Activated naive CD8-positive, alpha-beta T cell treated with anti-CD3 and anti-CD28 coated beads, Interleukin-2, amount 10 ng/mL, durations not matched to agents 7 days and 5 days (primary cell): ENCODE results near the gene AKR1D1. TPM values are rescaled to one million over a fixed set of nuclear protein-coding genes. Genes with fewer than 3 reads are reported as not detected.
"Not testable (repeated sequence)": the region's sequence is repeated elsewhere in the genome, so short reads cannot be mapped to it uniquely, and the experiment has no call there.

ENCODE experiments used
- ATAC-seq: fragments of 150-1000 bp; cut with Tn5 transposase; one replicate; pipeline ENCODE4 v1.10.0; 2021; ENCODE audit warnings: low read depth, moderate library complexity
- POLR2A ChIA-PET: fragments of 350-600 bp; sonication (Branson Sonifier 250); formaldehyde crosslinking; loops from one replicate; lab custom pipeline; 2021; ENCODE audit warnings: antibody characterized with exemption; lab: Charles Lee
- DNase-seq: peaks from one replicate; pipeline ENCODE4 v3.0.0; 2021
- H3K27ac Mint-ChIP-seq: one replicate; pipeline ENCODE4 v1.8.0; 2022; ENCODE audit warnings: mild to moderate bottlenecking, mixed read lengths
- H3K27me3 Mint-ChIP-seq: one replicate; pipeline ENCODE4 v1.8.0; 2022; ENCODE audit warnings: mild to moderate bottlenecking, moderate library complexity, mixed read lengths
- H3K36me3 Mint-ChIP-seq: one replicate; pipeline ENCODE4 v1.8.0; 2021; ENCODE audit warnings: mild to moderate bottlenecking, mixed read lengths
- H3K4me1 Mint-ChIP-seq: one replicate; pipeline ENCODE4 v1.8.0; 2021; ENCODE audit warnings: mixed read lengths
- H3K4me3 Mint-ChIP-seq: one replicate; pipeline ENCODE4 v1.8.0; 2022; ENCODE audit warnings: mild to moderate bottlenecking, moderate library complexity, mixed read lengths
- H3K9me3 Mint-ChIP-seq: one replicate; pipeline ENCODE4 v1.8.0; 2021; ENCODE audit warnings: mixed read lengths
- total RNA-seq, 2 experiments: library from RNA; stranded (reverse); gene quantifications; one replicate each; pipeline ENCODE4 v1.2.3, GENCODE V29; 2021

Gene AKR1D1
- total RNA-seq, 2 experiments from 2014 or later = not detected

DNA sequence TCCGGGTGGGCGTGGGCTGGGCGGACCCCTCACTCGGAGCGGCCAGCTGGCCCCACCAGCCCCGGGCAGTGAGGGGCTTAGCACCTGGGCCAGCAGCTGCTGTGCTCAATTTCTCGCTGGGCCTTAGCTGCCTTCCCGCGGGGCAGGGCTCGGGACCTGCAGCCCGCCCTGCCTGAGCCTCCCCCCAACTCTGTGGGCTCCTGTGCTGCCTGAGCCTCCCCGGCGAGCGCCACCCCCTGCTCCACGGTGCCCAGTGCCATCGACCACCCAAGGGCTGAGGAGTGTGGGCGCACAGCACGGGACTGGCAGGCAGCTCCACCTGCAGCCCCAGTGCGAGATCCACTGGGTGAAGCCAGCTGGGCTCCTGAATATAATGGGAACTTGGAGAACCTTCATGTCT, 70.0 kb downstream of the AKR1D1 start:
- POLR2A ChIA-PET, DNase-seq, ATAC-seq, H3K4me1 Mint-ChIP-seq, H3K4me3 Mint-ChIP-seq, H3K27me3 Mint-ChIP-seq, H3K36me3 Mint-ChIP-seq, H3K27ac Mint-ChIP-seq, H3K9me3 Mint-ChIP-seq: not testable (repeated sequence)

DNA sequence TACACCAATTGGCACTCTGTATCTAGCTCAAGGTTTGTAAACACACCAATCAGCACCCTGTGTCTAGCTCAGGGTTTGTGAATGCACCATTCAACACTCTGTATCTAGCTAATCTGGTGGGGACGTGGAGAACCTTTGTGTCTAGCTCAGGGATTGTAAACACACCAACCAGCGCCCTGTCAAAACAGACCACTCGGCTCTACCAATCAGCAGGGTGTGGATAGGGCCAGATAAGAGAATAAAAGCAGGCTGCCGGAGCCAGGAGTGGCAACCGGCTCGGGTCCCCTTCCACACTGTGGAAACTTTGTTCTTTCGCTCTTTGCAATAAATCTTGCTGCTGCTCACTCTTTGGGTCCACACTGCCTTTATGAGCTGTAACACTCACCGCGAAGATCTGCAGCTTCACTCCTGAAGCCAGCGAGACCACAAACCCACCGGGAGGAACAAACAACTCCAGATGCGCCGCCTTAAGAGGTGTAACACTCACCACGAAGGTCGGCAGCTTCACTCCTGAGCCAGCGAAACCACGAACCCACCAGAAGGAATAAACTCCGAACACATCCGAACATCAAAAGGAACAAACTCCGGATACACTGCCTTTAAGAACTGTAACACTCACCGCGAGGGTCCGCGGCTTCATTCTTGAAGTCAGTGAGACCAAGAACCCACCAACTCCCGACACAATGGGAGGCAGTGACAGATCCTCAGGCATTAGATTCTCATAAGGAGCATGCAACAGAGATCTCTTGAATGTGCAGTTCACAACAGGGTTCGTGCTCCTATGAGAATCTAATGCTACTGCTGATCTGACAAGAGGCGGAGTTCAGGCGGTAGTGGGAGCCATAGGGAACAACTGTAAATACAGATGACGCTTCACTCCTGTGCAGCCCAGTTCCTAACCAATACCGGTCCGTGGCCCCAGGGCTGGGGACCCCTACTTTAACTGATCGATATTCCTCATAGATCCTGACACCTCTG, 70.8 kb downstream of the AKR1D1 start:
- POLR2A ChIA-PET, H3K27me3 Mint-ChIP-seq, H3K4me1 Mint-ChIP-seq, DNase-seq, ATAC-seq, H3K9me3 Mint-ChIP-seq, H3K36me3 Mint-ChIP-seq: not testable (repeated sequence)
- Mint-ChIP-seq H3K27ac (peak overlapping the region; percentile 60), H3K4me3 (peak overlapping the region; percentile 78)

DNA sequence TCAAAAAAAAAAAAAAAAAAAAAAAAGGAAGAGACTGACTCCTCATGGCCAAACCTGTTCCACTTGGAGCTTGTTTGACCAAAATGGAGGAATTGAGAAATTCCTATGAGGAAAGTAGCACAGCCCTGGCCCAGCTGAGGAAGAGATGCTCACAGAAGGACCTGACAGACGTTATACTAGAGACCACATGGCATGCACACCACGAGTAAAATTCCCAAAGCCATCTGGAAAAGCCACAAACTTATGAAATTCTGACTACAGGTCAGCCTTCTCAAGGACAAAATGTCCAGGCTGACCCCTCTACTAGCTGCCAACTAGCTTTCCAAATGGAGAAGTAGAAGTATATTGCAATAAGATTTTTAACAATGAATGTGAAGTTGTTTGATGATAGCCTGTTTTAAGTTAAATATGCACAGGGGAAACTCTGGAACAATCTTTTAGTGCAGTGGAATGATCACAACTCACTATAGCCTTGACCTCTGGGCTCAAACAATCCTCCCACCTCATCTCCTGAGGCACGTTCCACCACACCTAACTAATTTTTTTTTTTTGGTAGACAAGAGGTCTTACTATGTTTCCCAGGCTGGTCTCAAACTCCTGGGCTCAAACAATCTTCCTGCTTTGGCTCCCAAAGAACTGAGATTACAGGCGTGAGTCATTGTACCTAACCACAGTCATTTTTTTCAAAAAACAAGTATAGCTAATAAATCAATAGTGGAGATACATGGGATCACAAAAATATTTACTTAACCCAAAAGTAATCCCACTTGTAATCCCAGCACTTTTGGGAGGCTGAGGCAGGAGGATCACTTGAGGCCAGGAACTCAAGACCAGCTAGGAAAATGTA, 75.7 kb downstream of the AKR1D1 start:
- DNase-seq (no peak), ATAC-seq (no peak)
- Mint-ChIP-seq H3K9me3 (no peaks in the 10 kb centered on the region), H3K36me3 (no peaks in the 10 kb centered on the region), H3K4me1 (peaks cover 3% of the 10 kb centered on the region), H3K4me3 (no peak overlapping the region), H3K27ac (no peak overlapping the region), H3K27me3 (peaks cover 4% of the 10 kb centered on the region)
- POLR2A ChIA-PET = no interaction called here

GRCh38 chr7:138154661-138155060, 78.4 kb downstream of the AKR1D1 start:
- DNase-seq (no peak), ATAC-seq (no peak)
- H3K36me3 Mint-ChIP-seq = no peaks in the 10 kb centered on the region
- H3K4me1 Mint-ChIP-seq = no peaks in the 10 kb centered on the region
- no peaks in the 10 kb centered on the region for H3K9me3 Mint-ChIP-seq
- H3K4me3 Mint-ChIP-seq = no peak overlapping the region
- H3K27me3 Mint-ChIP-seq = no peaks in the 10 kb centered on the region
- no peak overlapping the region for H3K27ac Mint-ChIP-seq
- POLR2A ChIA-PET = no interaction called here

GRCh38 chr7:138157702-138158101, 81.4 kb downstream of the AKR1D1 start:
- POLR2A ChIA-PET = no interaction called here
- no peaks in the 10 kb centered on the region for H3K36me3 Mint-ChIP-seq
- H3K4me1 Mint-ChIP-seq = no peaks in the 10 kb centered on the region

DNA sequence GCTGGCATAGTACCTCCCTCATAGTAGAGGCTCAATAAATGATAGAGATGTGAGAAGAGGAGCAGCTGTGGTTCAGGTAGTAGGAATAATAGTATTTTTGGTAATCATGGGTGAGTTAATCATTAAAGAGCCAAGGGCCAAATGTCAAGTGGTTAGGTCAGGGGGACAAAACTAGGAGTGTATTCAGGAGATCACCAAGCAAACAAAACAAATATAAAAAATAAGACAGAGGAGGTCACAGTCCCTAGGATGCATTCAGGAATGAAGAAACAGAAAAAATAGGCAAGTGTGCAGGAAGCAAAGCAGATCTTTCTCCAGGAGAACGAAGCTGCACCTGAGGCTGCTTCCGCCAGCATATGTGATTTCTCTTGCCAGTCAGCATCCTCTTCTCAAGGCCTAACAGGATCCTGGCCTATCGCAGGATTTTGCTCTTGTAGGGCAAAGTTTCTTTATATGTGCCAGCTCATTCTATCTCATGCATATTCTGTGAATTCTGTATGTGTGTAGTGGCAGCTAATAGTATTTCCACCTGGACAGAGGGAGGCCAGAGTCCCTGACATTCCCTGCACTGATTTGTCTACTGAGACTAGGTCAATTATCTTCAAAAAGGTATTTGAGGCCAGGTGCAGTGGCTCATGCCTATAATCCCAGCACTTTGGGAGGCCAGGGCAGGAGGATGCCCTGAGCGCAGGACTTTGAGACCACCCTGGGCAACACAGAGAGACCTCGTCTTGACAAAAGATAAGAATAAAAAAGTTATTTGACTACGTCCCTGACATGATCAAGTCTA, 82.7 kb downstream of the AKR1D1 start:
- no peak for DNase-seq
- H3K4me1 Mint-ChIP-seq = no peaks in the 10 kb centered on the region
- no peak overlapping the region for H3K4me3 Mint-ChIP-seq
- no peak for ATAC-seq
- H3K9me3 Mint-ChIP-seq = peaks cover under 1% of the 10 kb centered on the region
- H3K27ac Mint-ChIP-seq = no peak overlapping the region
- peaks cover 2% of the 10 kb centered on the region for H3K36me3 Mint-ChIP-seq
- POLR2A ChIA-PET = no interaction called here
- peaks cover 2% of the 10 kb centered on the region for H3K27me3 Mint-ChIP-seq

More at GRCh38 chr7:138157702-138158101, 81.4 kb downstream of the AKR1D1 start:
- no peak overlapping the region for H3K4me3 Mint-ChIP-seq
- DNase-seq (no peak), ATAC-seq (no peak)
- H3K27me3 Mint-ChIP-seq = no peaks in the 10 kb centered on the region
- no peak overlapping the region for H3K27ac Mint-ChIP-seq
- no peaks in the 10 kb centered on the region for H3K9me3 Mint-ChIP-seq

- peak; percentile 96 for ATAC-seq
- no peak overlapping the region for H3K27ac Mint-ChIP-seq
- POLR2A ChIA-PET = no interaction called here
- peaks cover 12% of the 10 kb centered on the region for H3K36me3 Mint-ChIP-seq
- H3K4me3 Mint-ChIP-seq = no peak overlapping the region
- H3K9me3 Mint-ChIP-seq = peaks cover 9% of the 10 kb centered on the region
- H3K27me3 Mint-ChIP-seq = peaks cover 2% of the 10 kb centered on the region
- DNase-seq = peak; percentile 39
- H3K4me1 Mint-ChIP-seq = no peaks in the 10 kb centered on the region
Observed at GRCh38 chr7:138161600-138162081, 85.4 kb downstream of the AKR1D1 start.

GRCh38 chr7:138162236-138162635, 86.0 kb downstream of the AKR1D1 start:
- Mint-ChIP-seq H3K4me3 (no peak overlapping the region), H3K27ac (no peak overlapping the region), H3K36me3 (peaks cover 12% of the 10 kb centered on the region), H3K9me3 (peaks cover 9% of the 10 kb centered on the region), H3K4me1 (no peaks in the 10 kb centered on the region), H3K27me3 (peaks cover 2% of the 10 kb centered on the region)
- ATAC-seq (no peak), DNase-seq (no peak)
- POLR2A ChIA-PET = no interaction called here

- no peaks in the 10 kb centered on the region for H3K4me1 Mint-ChIP-seq
- no peak overlapping the region for H3K27ac Mint-ChIP-seq
- peaks cover 9% of the 10 kb centered on the region for H3K9me3 Mint-ChIP-seq
- H3K4me3 Mint-ChIP-seq = no peak overlapping the region
- ATAC-seq (no peak), DNase-seq (no peak)
- peaks cover 12% of the 10 kb centered on the region for H3K36me3 Mint-ChIP-seq
- H3K27me3 Mint-ChIP-seq = peaks cover 2% of the 10 kb centered on the region
- POLR2A ChIA-PET = no interaction called here
Observed at GRCh38 chr7:138163800-138164199, 87.5 kb downstream of the AKR1D1 start.

GRCh38 chr7:138164804-138165203, 88.5 kb downstream of the AKR1D1 start:
- Mint-ChIP-seq H3K9me3 (peaks cover 9% of the 10 kb centered on the region), H3K36me3 (peaks cover 12% of the 10 kb centered on the region), H3K27ac (no peak overlapping the region), H3K27me3 (peaks cover 2% of the 10 kb centered on the region), H3K4me3 (no peak overlapping the region), H3K4me1 (peaks cover 6% of the 10 kb centered on the region)
- DNase-seq (no peak), ATAC-seq (no peak)
- POLR2A ChIA-PET = no interaction called here

DNA sequence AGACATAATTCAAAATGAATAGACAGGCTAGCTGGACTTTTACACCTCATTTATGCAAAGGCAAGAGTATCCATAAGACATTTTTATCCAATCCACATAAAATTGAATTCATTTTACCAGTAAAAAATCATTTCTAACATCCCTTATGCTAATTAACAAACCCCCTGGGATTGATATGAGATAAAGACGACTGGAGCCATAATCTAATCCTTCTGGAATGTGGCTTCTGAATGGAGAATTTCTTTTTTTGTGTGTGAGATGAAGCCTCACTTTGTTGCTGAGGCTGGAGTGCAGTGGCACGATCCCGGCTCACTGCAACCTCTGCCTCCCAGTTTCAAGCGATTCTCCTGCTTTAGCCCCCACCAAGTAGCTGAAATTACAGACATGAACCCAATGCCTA, 90.4 kb downstream of the AKR1D1 start:
- DNase-seq = no peak
- POLR2A ChIA-PET = no interaction called here
- peaks cover 19% of the 10 kb centered on the region for H3K4me1 Mint-ChIP-seq
- ATAC-seq = no peak
- no peak overlapping the region for H3K4me3 Mint-ChIP-seq
- peaks cover 2% of the 10 kb centered on the region for H3K27me3 Mint-ChIP-seq
- H3K27ac Mint-ChIP-seq = no peak overlapping the region
- peaks cover 9% of the 10 kb centered on the region for H3K9me3 Mint-ChIP-seq
- peaks cover 12% of the 10 kb centered on the region for H3K36me3 Mint-ChIP-seq

GRCh38 chr7:138167222-138167621, 91.0 kb downstream of the AKR1D1 start:
- Mint-ChIP-seq H3K27ac (no peak overlapping the region), H3K4me3 (no peak overlapping the region), H3K9me3 (peaks cover 9% of the 10 kb centered on the region), H3K27me3 (peaks cover 2% of the 10 kb centered on the region), H3K36me3 (peaks cover 12% of the 10 kb centered on the region), H3K4me1 (peaks cover 19% of the 10 kb centered on the region)
- DNase-seq (no peak), ATAC-seq (no peak)
- POLR2A ChIA-PET = no interaction called here

- Mint-ChIP-seq H3K27me3 (peaks cover 2% of the 10 kb centered on the region), H3K4me3 (no peak overlapping the region), H3K9me3 (peaks cover 9% of the 10 kb centered on the region), H3K27ac (no peak overlapping the region), H3K36me3 (peaks cover 12% of the 10 kb centered on the region), H3K4me1 (peaks cover 22% of the 10 kb centered on the region)
- ATAC-seq = no peak
- POLR2A ChIA-PET = no interaction called here
- no peak for DNase-seq
Observed at GRCh38 chr7:138167869-138168296, 91.6 kb downstream of the AKR1D1 start.
